Karpas-422 (cell line): Measurements from ENCODE around the gene XPO6. TPM values are rescaled to one million over a fixed set of nuclear protein-coding genes. Genes with fewer than 3 reads are reported as not detected.

Source experiments
- DNase-seq: peaks from one replicate; pipeline ENCODE4 v3.0.0-alpha.2; 2015
- H2AFZ ChIP-seq: fragments of 200-600 bp; sonication (generic); 2 replicates; pipeline ENCODE4 v1.6.1; 2014; ENCODE audit warnings: antibody characterized with exemption, low read length, mixed read lengths
- H3K27ac ChIP-seq: fragments of 200-600 bp; sonication (generic); 2 replicates; pipeline ENCODE4 v1.5.1; 2014; ENCODE audit warnings: mild to moderate bottlenecking, low read length, moderate library complexity
- H3K27me3 ChIP-seq: fragments of 200-600 bp; sonication (generic); 2 replicates; pipeline ENCODE4 v1.6.1; 2014; ENCODE audit warnings: low read length, mixed read lengths
- H3K36me3 ChIP-seq: fragments of 200-600 bp; sonication (generic); 2 replicates; pipeline ENCODE4 v1.6.1; 2014; ENCODE audit warnings: low read length, mixed read lengths; ENCODE audit not compliant: insufficient read depth
- H3K4me1 ChIP-seq: fragments of 200-600 bp; sonication (generic); 2 replicates; pipeline ENCODE4 v1.6.1; 2014; ENCODE audit warnings: mild to moderate bottlenecking, low read length, mixed read lengths
- H3K4me2 ChIP-seq: fragments of 200-600 bp; sonication (generic); 2 replicates; pipeline ENCODE4 v1.6.1; 2014; ENCODE audit warnings: low read length, low read depth, mild to moderate bottlenecking; ENCODE audit not compliant: poor library complexity, severe bottlenecking
- H3K4me3 ChIP-seq: fragments of 200-600 bp; sonication (generic); 2 replicates; pipeline ENCODE4 v1.5.1; 2014; ENCODE audit warnings: mild to moderate bottlenecking, antibody characterized with exemption, low read length, mixed read lengths
- H3K79me2 ChIP-seq: fragments of 200-600 bp; sonication (generic); 2 replicates; pipeline ENCODE4 v1.6.1; 2014; ENCODE audit warnings: mild to moderate bottlenecking, low read length, mixed read lengths
- H3K9ac ChIP-seq: fragments of 200-600 bp; sonication (generic); 2 replicates; pipeline ENCODE4 v1.6.0; 2014; ENCODE audit warnings: low read length
- H3K9me2 ChIP-seq: fragments of 200-600 bp; sonication (generic), shearing (Covaris generic); replicated peaks from 2 replicates; pipeline ENCODE4 v1.6.0; 2014; ENCODE audit warnings: mild to moderate bottlenecking, low read length, moderate library complexity; ENCODE audit not compliant: insufficient read depth
- H3K9me3 ChIP-seq: fragments of 300-700, 200-600 bp; sonication (generic); 2 replicates; pipeline ENCODE4 v1.6.1; 2014; ENCODE audit warnings: low read length, mixed read lengths
- H4K20me1 ChIP-seq: fragments of 200-600 bp; sonication (generic); 2 replicates; pipeline ENCODE4 v1.6.1; 2014; ENCODE audit warnings: mild to moderate bottlenecking, antibody characterized with exemption, low read length, low read depth; ENCODE audit not compliant: insufficient read depth
- total RNA-seq: library from RNA; depleted of rRNA; stranded (reverse); fragments of >200 nt; shearing (Covaris generic); gene quantifications from 2 replicates; pipeline ENCODE4 v1.2.3, GENCODE V29; 2014; ENCODE audit warnings: low replicate concordance

Gene XPO6
- total RNA-seq, 1 experiment from 2014 or later: 136 TPM

GRCh38 chr16:28165598-28165997, 46.2 kb downstream of the XPO6 start:
- H3K9me2 ChIP-seq: no peaks in the 10 kb centered on the region
- 0 out of 2 replicates have a peak, but pooled peaks cover 2% of the 10 kb centered on the region for H4K20me1 ChIP-seq
- no peak overlapping the region for H2AFZ ChIP-seq
- no peak overlapping the region for H3K9ac ChIP-seq
- H3K27me3 ChIP-seq: no peaks in the 10 kb centered on the region
- DNase-seq: no peak
- H3K4me2 ChIP-seq: no peak overlapping the region
- H3K79me2 ChIP-seq: peaks cover 94% of the 10 kb centered on the region
- no peaks in the 10 kb centered on the region for H3K4me1 ChIP-seq
- H3K36me3 ChIP-seq: peaks cover 66% of the 10 kb centered on the region
- no peaks in the 10 kb centered on the region for H3K9me3 ChIP-seq
- H3K4me3 ChIP-seq: no peak overlapping the region
- H3K27ac ChIP-seq: no peak overlapping the region

DNA sequence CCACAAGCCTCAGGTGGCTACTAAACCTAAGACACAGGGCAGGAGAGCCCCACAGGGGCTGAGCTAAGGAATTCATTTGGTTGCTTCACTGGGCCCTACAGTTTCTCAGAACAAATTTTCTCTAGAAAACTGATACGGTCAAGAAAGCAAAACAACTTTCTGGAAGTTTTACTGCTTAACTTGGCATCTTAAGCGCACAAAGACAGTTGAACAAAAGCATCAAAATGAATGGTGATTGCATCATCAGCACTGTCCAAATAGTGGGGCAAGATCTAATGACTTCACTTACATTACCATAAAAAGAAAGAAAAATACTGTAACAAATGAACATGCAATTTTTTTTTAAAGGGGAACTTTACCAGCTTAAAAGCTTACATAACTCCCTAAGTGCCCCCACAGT, 47.6 kb downstream of the XPO6 start:
- no peak overlapping the region for H3K9ac ChIP-seq
- H4K20me1 ChIP-seq: no peaks in the 10 kb centered on the region
- H3K36me3 ChIP-seq: peaks cover 58% of the 10 kb centered on the region
- no peaks in the 10 kb centered on the region for H3K27me3 ChIP-seq
- H2AFZ ChIP-seq: no peak overlapping the region
- no peaks in the 10 kb centered on the region for H3K4me1 ChIP-seq
- H3K9me3 ChIP-seq: no peaks in the 10 kb centered on the region
- H3K4me2 ChIP-seq: no peak overlapping the region
- no peaks in the 10 kb centered on the region for H3K9me2 ChIP-seq
- no peak overlapping the region for H3K4me3 ChIP-seq
- H3K79me2 ChIP-seq: peaks cover 90% of the 10 kb centered on the region
- no peak for DNase-seq
- H3K27ac ChIP-seq: no peak overlapping the region

DNA sequence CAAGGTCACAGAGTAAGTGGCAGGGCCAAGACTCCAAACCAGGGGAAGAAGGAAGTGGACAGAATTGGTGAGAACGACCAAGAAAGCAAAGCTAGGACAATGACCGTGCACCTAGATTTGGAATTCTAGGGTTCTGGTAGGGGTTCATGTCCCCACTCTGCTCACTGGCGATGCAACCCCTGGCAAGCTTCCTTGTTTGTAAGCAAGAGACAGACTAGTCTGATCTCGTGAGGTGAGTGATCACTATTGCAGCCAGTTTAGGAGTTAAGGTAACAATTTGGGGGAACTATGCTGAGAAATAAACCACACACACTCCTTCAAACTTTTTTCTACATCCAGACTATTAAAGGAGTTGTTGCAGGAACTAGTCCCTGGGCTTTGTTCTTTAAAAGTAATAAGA, 48.1 kb downstream of the XPO6 start:
- Histone ChIP-seq H2AFZ (no peak overlapping the region), H3K36me3 (peaks cover 60% of the 10 kb centered on the region), H3K79me2 (peaks cover 90% of the 10 kb centered on the region), H3K9me3 (no peaks in the 10 kb centered on the region), H3K9me2 (no peaks in the 10 kb centered on the region), H3K4me2 (no peak overlapping the region), H3K27me3 (no peaks in the 10 kb centered on the region), H3K4me3 (no peak overlapping the region), H4K20me1 (no peaks in the 10 kb centered on the region), H3K4me1 (no peaks in the 10 kb centered on the region), H3K27ac (no peak overlapping the region), H3K9ac (no peak overlapping the region)
- DNase-seq: no peak

DNA sequence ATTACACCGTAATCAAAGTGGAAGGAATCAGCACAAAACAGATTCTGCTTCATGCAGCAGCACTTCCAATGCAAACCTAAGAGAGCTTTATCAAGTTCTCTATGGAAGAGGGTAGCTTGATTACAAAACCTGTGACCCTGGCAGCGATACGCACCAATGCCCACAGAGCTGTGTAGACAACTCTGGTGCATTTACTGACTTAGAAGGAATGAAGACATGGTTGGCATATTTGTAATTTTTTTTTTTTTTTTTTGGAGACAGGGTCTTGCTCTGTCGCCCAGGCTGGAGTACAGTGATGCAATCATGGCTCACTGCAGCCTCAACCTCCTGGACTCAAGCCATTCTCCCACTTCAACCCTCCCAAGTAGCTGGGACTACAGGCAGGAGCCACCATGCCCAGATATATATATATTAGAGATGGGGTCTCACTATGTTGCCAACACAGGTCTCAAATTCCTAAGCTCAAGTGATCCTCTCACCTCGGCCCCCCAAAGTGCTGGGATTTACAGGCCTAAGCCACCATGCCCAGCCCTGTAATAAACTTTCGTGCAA, 49.4 kb downstream of the XPO6 start:
- no peaks in the 10 kb centered on the region for H3K9me3 ChIP-seq
- H3K4me2 ChIP-seq: no peak overlapping the region
- H3K4me1 ChIP-seq: no peaks in the 10 kb centered on the region
- no peaks in the 10 kb centered on the region for H3K27me3 ChIP-seq
- DNase-seq: no peak
- no peaks in the 10 kb centered on the region for H3K9me2 ChIP-seq
- H4K20me1 ChIP-seq: peaks cover 5% of the 10 kb centered on the region; the same call in 1 of the 2 replicates
- peaks cover 95% of the 10 kb centered on the region for H3K79me2 ChIP-seq
- no peak overlapping the region for H3K4me3 ChIP-seq
- H2AFZ ChIP-seq: no peak overlapping the region
- H3K27ac ChIP-seq: no peak overlapping the region
- H3K36me3 ChIP-seq: peaks cover 68% of the 10 kb centered on the region
- no peak overlapping the region for H3K9ac ChIP-seq

- H3K36me3 ChIP-seq: peaks cover 63% of the 10 kb centered on the region
- no peak for DNase-seq
- H3K79me2 ChIP-seq: peaks cover 93% of the 10 kb centered on the region
- no peak overlapping the region for H3K27ac ChIP-seq
- no peaks in the 10 kb centered on the region for H3K27me3 ChIP-seq
- H3K4me3 ChIP-seq: no peak overlapping the region
- H3K9me3 ChIP-seq: no peaks in the 10 kb centered on the region
- H3K9me2 ChIP-seq: no peaks in the 10 kb centered on the region
- no peak overlapping the region for H3K4me2 ChIP-seq
- no peak overlapping the region for H3K9ac ChIP-seq
- no peaks in the 10 kb centered on the region for H3K4me1 ChIP-seq
- H4K20me1 ChIP-seq: peaks cover 5% of the 10 kb centered on the region; the same call in 1 of the 2 replicates
- H2AFZ ChIP-seq: no peak overlapping the region
Observed at GRCh38 chr16:28161626-28162025, 50.1 kb downstream of the XPO6 start.

- Histone ChIP-seq H4K20me1 (peaks cover 5% of the 10 kb centered on the region; the same call in 1 of the 2 replicates), H3K36me3 (peaks cover 62% of the 10 kb centered on the region; the same call in 1 of the 2 replicates), H3K4me1 (no peaks in the 10 kb centered on the region), H3K27me3 (no peaks in the 10 kb centered on the region), H3K9me3 (no peaks in the 10 kb centered on the region), H3K79me2 (peaks cover 89% of the 10 kb centered on the region), H3K4me2 (no peak overlapping the region), H3K4me3 (no peak overlapping the region), H3K9ac (no peak overlapping the region), H3K9me2 (no peaks in the 10 kb centered on the region), H2AFZ (no peak overlapping the region), H3K27ac (no peak overlapping the region)
- DNase-seq: no peak
Observed at GRCh38 chr16:28158136-28158535, 53.6 kb downstream of the XPO6 start.

DNA sequence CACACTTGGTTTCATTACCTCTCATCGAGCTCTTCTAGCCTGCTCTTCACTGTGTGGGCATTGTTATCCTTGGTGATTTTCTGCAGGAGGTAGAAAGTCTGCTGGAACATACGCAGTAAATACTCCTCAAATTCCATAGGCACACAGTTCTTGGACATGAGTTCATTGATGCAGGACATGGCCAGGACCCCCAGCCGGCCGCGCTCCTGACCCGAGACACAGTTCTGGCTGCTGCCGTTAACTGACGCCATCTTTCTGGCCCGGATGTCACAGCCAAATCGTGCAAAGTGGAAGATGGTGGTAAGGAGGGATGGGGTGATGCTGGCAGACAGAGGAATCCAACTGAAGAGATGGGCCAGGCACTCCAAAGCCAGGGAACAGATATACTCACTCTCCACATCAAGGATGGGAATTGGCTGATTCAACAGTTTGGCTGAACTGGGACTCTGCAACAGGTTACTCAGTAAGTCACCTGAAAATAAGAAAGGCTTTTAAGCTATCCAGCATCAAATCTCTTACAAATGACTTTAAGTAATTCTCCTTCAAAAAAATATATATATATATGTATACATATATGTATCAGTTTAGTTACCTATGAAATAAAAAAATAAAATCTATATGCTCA, 55.6 kb downstream of the XPO6 start:
- Histone ChIP-seq H3K4me3 (no peak overlapping the region), H3K9me3 (no peaks in the 10 kb centered on the region), H3K9me2 (no peaks in the 10 kb centered on the region), H3K36me3 (peaks cover 69% of the 10 kb centered on the region; the same call in 1 of the 2 replicates), H4K20me1 (peaks cover 5% of the 10 kb centered on the region; the same call in 1 of the 2 replicates), H3K4me1 (no peaks in the 10 kb centered on the region), H3K27ac (no peak overlapping the region), H3K9ac (no peak overlapping the region), H3K4me2 (no peak overlapping the region), H3K79me2 (peaks cover 82% of the 10 kb centered on the region), H2AFZ (no peak overlapping the region), H3K27me3 (no peaks in the 10 kb centered on the region)
- DNase-seq: no peak

GRCh38 chr16:28155293-28155692, 56.5 kb downstream of the XPO6 start:
- H4K20me1 ChIP-seq: peaks cover 5% of the 10 kb centered on the region; the same call in 1 of the 2 replicates

More at GRCh38 chr16:28155293-28155692, 56.5 kb downstream of the XPO6 start:
- Histone ChIP-seq H3K9me3 (no peaks in the 10 kb centered on the region), H3K4me3 (no peak overlapping the region), H3K27ac (no peak overlapping the region), H3K4me1 (no peaks in the 10 kb centered on the region), H3K9ac (no peak overlapping the region), H3K9me2 (no peaks in the 10 kb centered on the region), H3K79me2 (peaks cover 81% of the 10 kb centered on the region), H3K4me2 (no peak overlapping the region), H2AFZ (no peak overlapping the region), H3K27me3 (no peaks in the 10 kb centered on the region), H3K36me3 (peaks cover 78% of the 10 kb centered on the region; the same call in 1 of the 2 replicates)
- no peak for DNase-seq
